ENCODE data around the gene SHD.

DNA sequence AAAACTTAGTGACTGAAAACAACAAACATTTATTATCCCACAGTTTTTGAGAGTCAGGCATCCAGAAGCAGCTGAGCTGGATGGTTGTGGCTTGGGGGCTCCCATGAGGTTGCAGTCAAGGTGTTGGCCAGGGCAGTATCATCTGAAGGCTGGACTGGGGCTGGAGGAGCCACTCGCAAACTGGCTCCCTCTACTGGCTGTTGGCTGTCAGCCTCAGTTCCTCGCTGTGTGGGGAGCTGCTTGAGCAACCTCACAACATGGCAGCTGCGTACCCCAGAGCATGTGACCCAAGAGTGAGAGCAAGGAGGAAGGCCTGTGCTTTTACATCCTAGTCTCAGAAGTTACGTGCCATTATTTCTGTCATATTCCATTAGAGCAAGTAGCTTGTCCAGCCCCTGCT, 22.5 kb upstream of the SHD start:
- TF ChIP-seq, protein P1, sequence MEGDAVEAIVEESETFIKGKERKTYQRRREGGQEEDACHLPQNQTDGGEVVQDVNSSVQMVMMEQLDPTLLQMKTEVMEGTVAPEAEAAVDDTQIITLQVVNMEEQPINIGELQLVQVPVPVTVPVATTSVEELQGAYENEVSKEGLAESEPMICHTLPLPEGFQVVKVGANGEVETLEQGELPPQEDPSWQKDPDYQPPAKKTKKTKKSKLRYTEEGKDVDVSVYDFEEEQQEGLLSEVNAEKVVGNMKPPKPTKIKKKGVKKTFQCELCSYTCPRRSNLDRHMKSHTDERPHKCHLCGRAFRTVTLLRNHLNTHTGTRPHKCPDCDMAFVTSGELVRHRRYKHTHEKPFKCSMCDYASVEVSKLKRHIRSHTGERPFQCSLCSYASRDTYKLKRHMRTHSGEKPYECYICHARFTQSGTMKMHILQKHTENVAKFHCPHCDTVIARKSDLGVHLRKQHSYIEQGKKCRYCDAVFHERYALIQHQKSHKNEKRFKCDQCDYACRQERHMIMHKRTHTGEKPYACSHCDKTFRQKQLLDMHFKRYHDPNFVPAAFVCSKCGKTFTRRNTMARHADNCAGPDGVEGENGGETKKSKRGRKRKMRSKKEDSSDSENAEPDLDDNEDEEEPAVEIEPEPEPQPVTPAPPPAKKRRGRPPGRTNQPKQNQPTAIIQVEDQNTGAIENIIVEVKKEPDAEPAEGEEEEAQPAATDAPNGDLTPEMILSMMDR (IDR thresholded peaks at IDR 0.05; ENCODE audit: low read length): peak; percentile 31; the same call in 1 of the 2 replicates
- TF ChIP-seq EZH2 (IDR thresholded peaks at IDR 0.05; ENCODE audit: borderline replicate concordance, low read length): no peak
